K562 (cell line): ENCODE measurements around the gene PURA. TPM values are rescaled to one million over a fixed set of nuclear protein-coding genes. Genes with fewer than 3 reads are reported as not detected.

Experiments used
- CBFA2T3 ChIP-seq: fragments of 450-650 bp; IDR thresholded peaks from 2 replicates; pipeline ENCODE4 v1.6.1; 2017
- CC2D1A ChIP-seq: fragments of 450-650 bp; IDR thresholded peaks from 2 replicates; pipeline ENCODE4 v1.6.1; 2017; ENCODE audit warnings: mild to moderate bottlenecking
- HDAC6 ChIP-seq: IDR thresholded peaks from 2 replicates; pipeline ENCODE4 v1.6.1; 2012; ENCODE audit warnings: low read depth, mild to moderate bottlenecking, control low read depth, inconsistent platforms, low read length, moderate library complexity
- KAT8 ChIP-seq: fragments of 450-650 bp; IDR thresholded peaks from 2 replicates; pipeline ENCODE4 v1.6.1; 2016; ENCODE audit warnings: low read depth, mild to moderate bottlenecking
- MAZ ChIP-seq, 2 experiments: fragments of 450-650 bp in 1 of 2; sonication (generic) in 1 of 2; formaldehyde crosslinking; IDR thresholded peaks in 1 of 2; conservative IDR thresholded peaks in 1 of 2; 2 replicates each; pipeline versions ENCODE4 v1.4.0 to v1.5.0; 2020; ENCODE audit warnings: mild to moderate bottlenecking in 1 of 2, missing genetic modification reagents in 1 of 2
- MCM2 ChIP-seq: fragments of 450-650 bp; IDR thresholded peaks from 2 replicates; pipeline ENCODE4 v1.6.1; 2017; ENCODE audit warnings: low read depth, mild to moderate bottlenecking
- RBFOX2 ChIP-seq: fragments of 200-400 bp; formaldehyde crosslinking; IDR thresholded peaks from 2 replicates; pipeline ENCODE4 v1.6.1; 2017; ENCODE audit warnings: low read depth, mild to moderate bottlenecking, low read length, moderate library complexity
- SMAD2 ChIP-seq: fragments of 150-350 bp; IDR thresholded peaks from 2 replicates; pipeline ENCODE4 v1.6.1; 2014; ENCODE audit warnings: low read depth, mild to moderate bottlenecking, low read length
- SMARCA4 ChIP-seq: fragments of 450-650 bp; IDR thresholded peaks from 2 replicates; pipeline ENCODE4 v1.6.1; 2016
- U2AF1 ChIP-seq: fragments of 200-400 bp; formaldehyde crosslinking; optimal IDR thresholded peaks from 2 replicates; pipeline ENCODE3; 2017; ENCODE audit warnings: mild to moderate bottlenecking, low read depth, low read length, moderate library complexity
- ZBED1 ChIP-seq: IDR thresholded peaks from 2 replicates; pipeline ENCODE4 v1.6.1; 2014
- ZNF431 ChIP-seq: sonication (generic); formaldehyde crosslinking; IDR thresholded peaks from 2 replicates; pipeline ENCODE4 v1.8.0; 2022; ENCODE audit warnings: mild to moderate bottlenecking, missing genetic modification reagents
- ZNF668 ChIP-seq: fragments of 250-450 bp; sonication (Bioruptor Pico); IDR thresholded peaks from 2 replicates; pipeline ENCODE4 v1.8.0; 2022; ENCODE audit warnings: mild to moderate bottlenecking, inconsistent platforms
- ZNF830 ChIP-seq: fragments of 250-450 bp; sonication (Bioruptor Pico); IDR thresholded peaks from 2 replicates; pipeline ENCODE4 v1.5.0; 2021; ENCODE audit warnings: mild to moderate bottlenecking
- ZSCAN32 ChIP-seq: fragments of 450-650 bp; formaldehyde crosslinking; IDR thresholded peaks from 2 replicates; pipeline ENCODE4 v1.4.0; 2020; ENCODE audit warnings: mild to moderate bottlenecking, moderate library complexity
- polyA plus RNA-seq, 8 experiments: library from polyadenylated mRNA; depleted of rRNA in 4 of 8; stranded (reverse) in 5 of 8; unstranded in 3 of 8; fragments of >200 nt; fragmentation: Nextera tagmentation in 2 of 8; fragmentation: Illumina TruSeq in 1 of 8; extraction: Ambion mirVana in 2 of 8; extraction: Trizol in 1 of 8; gene quantifications; 2 replicates each; pipeline versions ENCODE4 v1.2.1 to v1.2.3, GENCODE V29; 2011 to 2014; ENCODE audit warnings: inconsistent platforms in 1 of 8, missing spikeins in 1 of 8
- total RNA-seq, 7 experiments: library from RNA; depleted of rRNA in 6 of 7; stranded (reverse); fragments of >200 nt in 6 of 7; fragmentation: Illumina TruSeq in 2 of 7; extraction: Trizol in 2 of 7; gene quantifications; 2 replicates each; pipeline versions ENCODE4 v1.2.1 to v1.2.3, GENCODE V29; 2011 to 2021; ENCODE audit warnings: low replicate concordance in 1 of 7
- TF ChIP-seq, protein P1 (sequence below): fragments of 450-650 bp; IDR thresholded peaks from 2 replicates; pipeline ENCODE4 v1.6.1; 2016; ENCODE audit warnings: mild to moderate bottlenecking, moderate library complexity
- TF ChIP-seq, protein P2 (sequence below), 2 experiments: fragments of 450-650 bp; conservative IDR thresholded peaks; 2 replicates each; pipeline ENCODE4 v1.6.1; 2017; ENCODE audit warnings: mild to moderate bottlenecking in 2 of 2, moderate library complexity in 2 of 2

PURA gene
- total and polyA plus RNA-seq, 9 of the 15 experiments (the other 6 are each of a cell fraction or from before 2014, with no cell fraction given) = 3.2 to 11.1 (median 5.4) TPM

DNA sequence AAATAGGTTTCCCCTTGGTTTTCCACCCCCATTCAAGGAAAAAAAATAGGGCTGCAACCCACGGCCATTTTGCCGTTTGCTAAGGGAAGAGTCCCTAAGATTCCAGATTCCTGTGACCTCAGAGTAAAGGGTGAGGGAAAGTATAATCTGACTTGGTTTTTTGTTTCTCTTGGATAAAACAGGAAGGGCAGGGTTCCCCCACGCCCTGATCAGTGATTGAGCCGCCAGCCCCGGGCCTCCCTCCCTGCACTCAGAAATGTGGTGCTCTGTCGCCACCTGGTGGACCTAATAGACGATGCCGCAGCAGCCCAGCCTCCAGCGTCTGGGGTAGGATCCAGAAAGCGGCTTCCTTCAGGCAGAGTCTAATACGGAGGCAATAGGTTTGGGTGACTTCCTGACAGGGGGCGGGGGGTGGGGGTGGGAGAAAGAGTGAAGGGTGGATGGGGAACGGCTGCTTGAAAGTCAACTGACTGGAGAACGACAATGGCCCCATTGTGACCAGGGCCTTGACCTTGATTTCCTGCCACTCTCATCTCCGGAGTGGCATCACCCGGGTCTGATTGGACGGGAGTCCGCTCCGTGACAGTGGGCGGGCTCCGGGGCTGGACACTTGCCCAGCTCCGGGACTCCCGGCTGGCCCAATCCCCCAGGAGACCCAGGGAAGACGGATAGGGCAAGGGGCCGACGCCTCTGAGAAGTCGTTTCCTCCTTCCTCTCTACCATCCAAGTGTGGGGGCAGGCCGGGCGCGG is 43.3 kb downstream of the PURA start (continued):
- TF ChIP-seq, protein P1, sequence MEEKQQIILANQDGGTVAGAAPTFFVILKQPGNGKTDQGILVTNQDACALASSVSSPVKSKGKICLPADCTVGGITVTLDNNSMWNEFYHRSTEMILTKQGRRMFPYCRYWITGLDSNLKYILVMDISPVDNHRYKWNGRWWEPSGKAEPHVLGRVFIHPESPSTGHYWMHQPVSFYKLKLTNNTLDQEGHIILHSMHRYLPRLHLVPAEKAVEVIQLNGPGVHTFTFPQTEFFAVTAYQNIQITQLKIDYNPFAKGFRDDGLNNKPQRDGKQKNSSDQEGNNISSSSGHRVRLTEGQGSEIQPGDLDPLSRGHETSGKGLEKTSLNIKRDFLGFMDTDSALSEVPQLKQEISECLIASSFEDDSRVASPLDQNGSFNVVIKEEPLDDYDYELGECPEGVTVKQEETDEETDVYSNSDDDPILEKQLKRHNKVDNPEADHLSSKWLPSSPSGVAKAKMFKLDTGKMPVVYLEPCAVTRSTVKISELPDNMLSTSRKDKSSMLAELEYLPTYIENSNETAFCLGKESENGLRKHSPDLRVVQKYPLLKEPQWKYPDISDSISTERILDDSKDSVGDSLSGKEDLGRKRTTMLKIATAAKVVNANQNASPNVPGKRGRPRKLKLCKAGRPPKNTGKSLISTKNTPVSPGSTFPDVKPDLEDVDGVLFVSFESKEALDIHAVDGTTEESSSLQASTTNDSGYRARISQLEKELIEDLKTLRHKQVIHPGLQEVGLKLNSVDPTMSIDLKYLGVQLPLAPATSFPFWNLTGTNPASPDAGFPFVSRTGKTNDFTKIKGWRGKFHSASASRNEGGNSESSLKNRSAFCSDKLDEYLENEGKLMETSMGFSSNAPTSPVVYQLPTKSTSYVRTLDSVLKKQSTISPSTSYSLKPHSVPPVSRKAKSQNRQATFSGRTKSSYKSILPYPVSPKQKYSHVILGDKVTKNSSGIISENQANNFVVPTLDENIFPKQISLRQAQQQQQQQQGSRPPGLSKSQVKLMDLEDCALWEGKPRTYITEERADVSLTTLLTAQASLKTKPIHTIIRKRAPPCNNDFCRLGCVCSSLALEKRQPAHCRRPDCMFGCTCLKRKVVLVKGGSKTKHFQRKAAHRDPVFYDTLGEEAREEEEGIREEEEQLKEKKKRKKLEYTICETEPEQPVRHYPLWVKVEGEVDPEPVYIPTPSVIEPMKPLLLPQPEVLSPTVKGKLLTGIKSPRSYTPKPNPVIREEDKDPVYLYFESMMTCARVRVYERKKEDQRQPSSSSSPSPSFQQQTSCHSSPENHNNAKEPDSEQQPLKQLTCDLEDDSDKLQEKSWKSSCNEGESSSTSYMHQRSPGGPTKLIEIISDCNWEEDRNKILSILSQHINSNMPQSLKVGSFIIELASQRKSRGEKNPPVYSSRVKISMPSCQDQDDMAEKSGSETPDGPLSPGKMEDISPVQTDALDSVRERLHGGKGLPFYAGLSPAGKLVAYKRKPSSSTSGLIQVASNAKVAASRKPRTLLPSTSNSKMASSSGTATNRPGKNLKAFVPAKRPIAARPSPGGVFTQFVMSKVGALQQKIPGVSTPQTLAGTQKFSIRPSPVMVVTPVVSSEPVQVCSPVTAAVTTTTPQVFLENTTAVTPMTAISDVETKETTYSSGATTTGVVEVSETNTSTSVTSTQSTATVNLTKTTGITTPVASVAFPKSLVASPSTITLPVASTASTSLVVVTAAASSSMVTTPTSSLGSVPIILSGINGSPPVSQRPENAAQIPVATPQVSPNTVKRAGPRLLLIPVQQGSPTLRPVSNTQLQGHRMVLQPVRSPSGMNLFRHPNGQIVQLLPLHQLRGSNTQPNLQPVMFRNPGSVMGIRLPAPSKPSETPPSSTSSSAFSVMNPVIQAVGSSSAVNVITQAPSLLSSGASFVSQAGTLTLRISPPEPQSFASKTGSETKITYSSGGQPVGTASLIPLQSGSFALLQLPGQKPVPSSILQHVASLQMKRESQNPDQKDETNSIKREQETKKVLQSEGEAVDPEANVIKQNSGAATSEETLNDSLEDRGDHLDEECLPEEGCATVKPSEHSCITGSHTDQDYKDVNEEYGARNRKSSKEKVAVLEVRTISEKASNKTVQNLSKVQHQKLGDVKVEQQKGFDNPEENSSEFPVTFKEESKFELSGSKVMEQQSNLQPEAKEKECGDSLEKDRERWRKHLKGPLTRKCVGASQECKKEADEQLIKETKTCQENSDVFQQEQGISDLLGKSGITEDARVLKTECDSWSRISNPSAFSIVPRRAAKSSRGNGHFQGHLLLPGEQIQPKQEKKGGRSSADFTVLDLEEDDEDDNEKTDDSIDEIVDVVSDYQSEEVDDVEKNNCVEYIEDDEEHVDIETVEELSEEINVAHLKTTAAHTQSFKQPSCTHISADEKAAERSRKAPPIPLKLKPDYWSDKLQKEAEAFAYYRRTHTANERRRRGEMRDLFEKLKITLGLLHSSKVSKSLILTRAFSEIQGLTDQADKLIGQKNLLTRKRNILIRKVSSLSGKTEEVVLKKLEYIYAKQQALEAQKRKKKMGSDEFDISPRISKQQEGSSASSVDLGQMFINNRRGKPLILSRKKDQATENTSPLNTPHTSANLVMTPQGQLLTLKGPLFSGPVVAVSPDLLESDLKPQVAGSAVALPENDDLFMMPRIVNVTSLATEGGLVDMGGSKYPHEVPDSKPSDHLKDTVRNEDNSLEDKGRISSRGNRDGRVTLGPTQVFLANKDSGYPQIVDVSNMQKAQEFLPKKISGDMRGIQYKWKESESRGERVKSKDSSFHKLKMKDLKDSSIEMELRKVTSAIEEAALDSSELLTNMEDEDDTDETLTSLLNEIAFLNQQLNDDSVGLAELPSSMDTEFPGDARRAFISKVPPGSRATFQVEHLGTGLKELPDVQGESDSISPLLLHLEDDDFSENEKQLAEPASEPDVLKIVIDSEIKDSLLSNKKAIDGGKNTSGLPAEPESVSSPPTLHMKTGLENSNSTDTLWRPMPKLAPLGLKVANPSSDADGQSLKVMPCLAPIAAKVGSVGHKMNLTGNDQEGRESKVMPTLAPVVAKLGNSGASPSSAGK = no peak
- TF ChIP-seq ZSCAN32 (CRISPR knock-in tag) (no peak), ZNF431 (CRISPR knock-in tag) (no peak), CC2D1A (peak; percentile 59; the same call in 1 of the 2 replicates), ZNF668 (CRISPR knock-in tag) (no peak), SMARCA4 (0 out of 2 replicates have a peak, but pooled peaks have one; percentile 26), KAT8 (no peak), RBFOX2 (no peak), U2AF1 (no peak), CBFA2T3 (no peak), HDAC6 (no peak), MAZ (CRISPR knock-in tag; conservative IDR thresholded peaks at IDR 0.05 in 1 of 2, IDR thresholded peaks at IDR 0.05 in 1 of 2) (peak in 1 of 2 experiments; percentile 73; a peak in 2 of 4 replicates), ZBED1 (no peak), ZNF830 (CRISPR knock-in tag) (no peak), SMAD2 (no peak), MCM2 (no peak)
- TF ChIP-seq, protein P2, sequence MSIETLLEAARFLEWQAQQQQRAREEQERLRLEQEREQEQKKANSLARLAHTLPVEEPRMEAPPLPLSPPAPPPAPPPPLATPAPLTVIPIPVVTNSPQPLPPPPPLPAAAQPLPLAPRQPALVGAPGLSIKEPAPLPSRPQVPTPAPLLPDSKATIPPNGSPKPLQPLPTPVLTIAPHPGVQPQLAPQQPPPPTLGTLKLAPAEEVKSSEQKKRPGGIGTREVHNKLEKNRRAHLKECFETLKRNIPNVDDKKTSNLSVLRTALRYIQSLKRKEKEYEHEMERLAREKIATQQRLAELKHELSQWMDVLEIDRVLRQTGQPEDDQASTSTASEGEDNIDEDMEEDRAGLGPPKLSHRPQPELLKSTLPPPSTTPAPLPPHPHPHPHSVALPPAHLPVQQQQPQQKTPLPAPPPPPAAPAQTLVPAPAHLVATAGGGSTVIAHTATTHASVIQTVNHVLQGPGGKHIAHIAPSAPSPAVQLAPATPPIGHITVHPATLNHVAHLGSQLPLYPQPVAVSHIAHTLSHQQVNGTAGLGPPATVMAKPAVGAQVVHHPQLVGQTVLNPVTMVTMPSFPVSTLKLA (conservative IDR thresholded peaks at IDR 0.05) = no peak
